ENCODE results near the gene PTGR1.

PTGR1 gene

DNA sequence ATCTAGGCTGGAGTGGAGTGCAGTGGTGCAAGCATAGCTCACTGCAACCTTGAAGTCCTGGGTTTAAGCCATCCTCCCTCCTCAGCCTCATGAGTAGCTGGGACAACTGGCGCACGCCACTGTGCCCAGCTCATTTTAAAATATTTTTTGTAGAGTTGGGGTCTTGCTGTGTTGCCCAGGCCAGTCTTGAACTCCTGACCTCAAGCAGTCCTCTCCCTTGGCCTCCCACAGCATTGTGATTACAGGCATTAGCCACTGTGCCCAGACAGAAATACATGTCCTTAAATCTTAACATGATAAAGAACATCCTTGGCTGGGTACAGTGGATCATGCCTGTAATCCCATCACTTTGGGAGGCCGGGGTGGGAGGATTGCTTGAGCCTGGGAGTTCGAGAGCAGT is 67.7 kb downstream of the PTGR1 start:
- DNase-seq, result no peak

DNA sequence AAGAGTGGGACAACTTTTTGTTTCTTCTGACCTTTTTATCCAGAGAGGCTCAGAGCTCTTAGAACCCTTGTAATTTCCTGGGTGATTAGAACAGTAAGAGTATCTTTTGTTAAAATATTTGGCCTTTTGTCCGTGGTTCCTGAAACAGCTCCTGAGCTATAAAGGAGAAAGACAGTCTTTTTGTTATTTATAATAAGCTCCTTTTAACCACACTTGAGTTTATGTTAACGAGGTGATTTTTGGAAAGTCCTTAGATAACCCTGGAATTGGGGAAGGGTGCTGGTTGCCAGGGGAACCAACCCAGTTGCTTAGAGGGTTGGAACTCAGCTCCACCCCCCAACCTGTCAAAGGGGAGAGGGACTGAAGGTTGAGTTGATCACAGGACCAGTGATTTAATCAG is 69.7 kb downstream of the PTGR1 start:
- no peak for DNase-seq

DNA sequence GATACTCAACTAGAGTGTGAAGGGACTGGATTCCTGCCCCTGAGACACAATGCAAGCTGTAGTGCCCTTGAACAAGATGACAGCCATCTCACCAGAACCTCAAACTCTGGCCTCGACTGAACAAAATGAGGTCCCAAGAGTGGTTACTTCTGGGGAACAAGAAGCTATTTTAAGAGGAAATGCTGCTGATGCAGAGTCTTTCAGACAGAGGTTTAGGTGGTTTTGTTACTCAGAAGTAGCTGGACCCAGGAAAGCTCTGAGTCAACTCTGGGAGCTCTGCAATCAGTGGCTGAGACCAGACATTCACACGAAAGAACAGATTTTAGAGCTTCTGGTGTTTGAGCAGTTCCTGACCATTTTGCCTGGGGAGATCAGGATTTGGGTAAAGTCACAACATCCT is 72.1 kb downstream of the PTGR1 start:
- peak in 1 of 5 donors; percentile 25 for DNase-seq

DNA sequence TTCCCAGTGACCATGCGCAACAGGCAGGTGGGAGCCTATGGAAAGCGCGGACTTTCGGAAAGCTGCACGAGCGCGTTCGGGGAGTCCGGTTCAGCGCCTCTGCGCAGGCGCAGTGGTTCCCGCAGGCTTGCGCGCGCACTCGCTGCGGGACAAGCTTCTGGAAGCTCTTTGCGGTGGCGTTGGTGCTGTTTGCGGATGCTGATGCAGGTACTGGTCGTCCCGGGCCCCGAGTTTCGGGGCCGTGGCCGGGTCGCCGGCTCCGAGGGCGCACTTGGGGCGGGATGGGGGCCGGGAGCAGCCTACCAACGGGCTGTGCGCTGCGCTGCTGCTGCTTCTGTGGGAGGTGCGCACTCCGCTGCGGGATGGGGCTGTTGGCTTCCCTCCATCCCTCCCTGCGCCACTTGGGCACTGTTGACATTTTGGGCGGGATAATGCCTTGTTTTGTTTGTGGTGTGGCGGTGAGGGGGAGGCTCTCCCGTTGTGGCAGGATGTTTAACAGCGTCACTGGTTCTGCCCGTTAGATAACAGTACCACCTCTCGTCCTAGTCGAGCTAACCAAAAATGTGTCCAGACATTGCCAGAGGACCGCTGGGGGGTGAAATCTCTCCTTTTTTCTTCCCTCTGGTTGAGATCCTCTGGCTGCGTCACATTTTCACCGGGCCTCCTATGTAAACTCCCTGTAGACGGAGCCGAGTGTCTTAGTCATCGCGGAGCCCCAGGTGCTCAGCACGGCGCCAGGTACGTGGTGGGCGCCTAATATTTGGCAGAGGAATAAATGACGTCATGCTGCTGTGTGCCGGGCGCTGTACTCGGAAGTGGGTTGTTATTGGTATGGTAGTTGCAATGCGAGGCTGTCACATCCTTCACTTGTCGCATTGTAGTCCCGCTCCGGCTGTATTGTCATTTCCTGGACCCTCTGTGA is 74.1 kb downstream of the PTGR1 start, which contains the start of gene ZNF483:
ZNF483 (plus strand) TSS at position 124 of the 922 bp plus-strand sequence. CDS start 2,217 bp downstream, outside the sequence.
- peak; percentile 34 to 65 (median 62) for DNase-seq

DNA sequence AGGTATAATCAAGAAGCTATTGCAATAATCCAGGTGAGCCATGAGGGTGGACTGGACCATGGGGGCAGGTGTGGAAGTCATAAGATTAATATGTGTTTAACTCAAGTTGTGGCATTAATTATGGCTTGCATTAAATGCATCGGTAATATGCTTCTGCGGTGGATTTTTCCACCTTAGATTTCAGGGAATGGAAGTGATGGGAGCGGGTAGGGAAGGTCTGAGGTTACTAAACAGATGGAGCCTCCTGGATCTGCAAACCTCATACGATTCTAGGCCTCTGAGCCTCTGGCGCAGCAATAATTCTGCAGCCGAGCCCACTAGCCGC is 74.8 kb downstream of the PTGR1 start:
- DNase-seq, result no peak

DNA sequence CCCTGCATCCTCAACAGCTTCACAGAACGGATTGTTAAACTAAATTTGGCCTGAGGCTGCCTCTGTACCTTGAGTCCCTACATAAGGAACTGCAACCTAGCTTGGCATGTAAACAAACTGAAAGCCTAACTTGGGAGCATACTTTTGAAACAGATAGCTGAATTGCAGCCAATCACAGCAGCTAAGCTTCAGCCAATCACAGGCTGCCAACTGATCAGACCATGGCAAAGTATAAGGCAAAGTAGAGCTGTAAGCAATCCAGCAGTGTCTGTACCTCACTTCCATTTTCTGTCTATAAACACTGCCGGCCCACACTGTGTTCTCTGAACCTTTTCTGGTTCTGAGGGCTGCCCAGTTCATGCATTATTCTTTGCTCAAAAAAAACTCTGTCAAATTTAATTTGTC is 83.4 kb downstream of the PTGR1 start:
- no peak for DNase-seq

DNA sequence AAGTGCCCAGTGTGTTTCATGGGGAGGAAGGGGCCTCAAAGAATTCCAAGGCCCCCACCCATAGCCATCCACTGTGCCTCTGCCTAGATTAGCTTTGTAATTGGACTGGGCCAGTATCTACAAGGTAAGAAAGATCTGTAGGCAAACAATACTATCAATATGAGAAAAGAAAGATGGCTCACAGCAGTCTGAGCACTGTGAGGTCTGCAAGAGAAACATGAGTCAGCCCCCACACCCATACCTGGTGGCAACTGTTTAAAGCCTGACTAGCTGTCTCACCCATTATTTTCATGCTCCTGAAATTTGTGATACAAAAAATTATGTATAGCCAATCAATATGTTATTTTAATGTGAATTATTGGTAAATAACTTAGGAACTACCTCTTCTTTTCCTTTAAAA is 84.5 kb downstream of the PTGR1 start:
- no peak for DNase-seq
